Measurements from ENCODE around the gene PIGV.

DNA sequence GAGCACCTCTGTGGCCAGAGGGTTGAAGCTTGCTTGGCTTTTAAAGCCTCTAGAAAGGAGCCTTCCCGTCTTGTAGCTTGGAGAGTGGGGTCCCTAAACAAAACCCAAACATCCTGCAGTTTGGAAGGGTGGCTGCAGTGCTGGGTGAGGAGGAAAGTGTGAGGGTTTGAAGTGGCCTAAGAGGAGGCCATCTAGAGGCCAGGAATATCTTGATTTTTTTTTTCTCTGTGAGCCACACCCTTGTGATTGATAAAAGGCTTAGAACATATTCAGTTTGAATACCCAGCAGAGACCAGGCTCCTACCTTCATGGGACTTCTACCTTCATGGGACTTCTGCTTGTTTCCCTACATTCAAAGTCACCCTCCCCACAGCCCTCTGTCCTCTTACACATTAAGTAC, 37.3 kb upstream of the PIGV start:
- TF ChIP-seq CTCF (IDR thresholded peaks at IDR 0.05): no peak
- TF ChIP-seq POLR2A (IDR thresholded peaks at IDR 0.05): no peak

Measured in testis (tissue), 2 donors.